ENCODE data around the gene NDUFA7.
"Not testable (repeated sequence)": the region's sequence is repeated elsewhere in the genome, so short reads cannot be mapped to it uniquely, and the experiment has no call there.

The NDUFA7 gene

DNA sequence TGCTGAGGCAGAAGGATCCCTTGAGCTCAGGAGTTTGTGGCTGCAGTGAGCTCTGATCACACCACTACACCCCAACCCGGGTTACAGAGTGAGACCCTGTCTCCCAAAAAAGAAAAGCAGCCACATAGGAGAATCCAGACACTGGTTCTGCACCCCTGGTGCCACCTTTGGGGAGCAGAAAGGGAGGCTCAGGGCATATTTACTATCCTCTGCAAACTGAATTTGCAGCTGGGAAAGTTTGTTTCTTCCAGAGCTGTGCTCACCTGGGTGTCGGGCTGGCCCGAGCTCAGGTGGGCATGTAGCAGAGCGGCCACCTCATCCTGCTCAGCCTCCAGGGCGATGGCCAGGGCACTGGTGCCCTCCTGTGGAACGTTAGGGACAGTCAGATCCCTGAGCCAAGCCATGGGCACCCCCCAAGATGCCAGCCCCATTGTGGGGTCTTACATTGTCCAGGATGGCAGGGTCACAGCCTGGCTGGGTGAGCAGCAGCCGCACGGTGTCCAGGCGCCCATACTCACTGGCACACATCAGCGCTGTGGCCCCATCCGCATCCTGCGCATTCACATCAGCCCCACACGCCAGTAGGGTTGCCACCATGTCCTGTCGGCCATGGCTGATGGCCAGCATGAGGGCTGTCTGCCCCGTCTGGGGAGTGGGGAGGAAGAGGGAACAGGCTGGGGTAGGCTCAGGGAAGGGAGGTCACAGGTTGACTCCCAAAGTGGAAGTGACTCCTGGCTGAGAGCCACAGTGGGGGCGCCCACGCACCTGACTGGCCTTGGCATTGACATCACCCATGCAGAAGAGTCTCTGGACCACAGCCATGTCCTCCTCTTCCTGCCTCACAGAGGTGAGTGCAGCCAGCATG, 3.2 kb upstream of the NDUFA7 start:
- in situ Hi-C loops (cut with HindIII; ENCODE audit: low sequenced_read_pairs): no loop called here
- H3K4me3 ChIP-seq (ENCODE audit: low read depth, low read length): no peak overlapping the region
- no peak for TF ChIP-seq CTCF (IDR thresholded peaks at IDR 0.05; ENCODE audit: low read depth, low read length)
- no peak for DNase-seq (ENCODE audit: low read depth, low spot score)

DNA sequence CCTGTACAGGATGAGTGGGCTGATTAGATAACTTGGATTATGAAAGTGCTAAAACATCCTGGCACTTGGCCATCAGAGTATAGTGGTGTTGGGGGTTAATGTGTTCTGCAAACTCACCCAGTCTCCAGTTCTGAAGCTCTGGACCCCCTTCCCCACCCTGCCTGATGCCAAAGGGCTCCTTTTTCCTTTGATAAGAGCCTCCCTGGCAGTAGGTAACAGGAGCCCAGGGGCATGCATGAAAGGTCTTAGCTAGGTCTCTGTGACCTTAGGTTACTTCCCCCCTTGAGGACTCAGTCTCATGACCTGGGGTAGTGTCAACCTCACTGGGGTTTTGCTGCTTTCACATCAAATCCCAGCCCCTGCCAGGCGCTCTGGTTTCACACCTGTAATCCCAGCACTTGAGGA, 2.6 kb upstream of the NDUFA7 start:
- no peak for DNase-seq (ENCODE audit: low read depth, low spot score)
- in situ Hi-C loops (cut with HindIII; ENCODE audit: low sequenced_read_pairs): no loop called here
- no peak for TF ChIP-seq CTCF (IDR thresholded peaks at IDR 0.05; ENCODE audit: low read depth, low read length)
- no peak overlapping the region for H3K4me3 ChIP-seq (ENCODE audit: low read depth, low read length)

DNA sequence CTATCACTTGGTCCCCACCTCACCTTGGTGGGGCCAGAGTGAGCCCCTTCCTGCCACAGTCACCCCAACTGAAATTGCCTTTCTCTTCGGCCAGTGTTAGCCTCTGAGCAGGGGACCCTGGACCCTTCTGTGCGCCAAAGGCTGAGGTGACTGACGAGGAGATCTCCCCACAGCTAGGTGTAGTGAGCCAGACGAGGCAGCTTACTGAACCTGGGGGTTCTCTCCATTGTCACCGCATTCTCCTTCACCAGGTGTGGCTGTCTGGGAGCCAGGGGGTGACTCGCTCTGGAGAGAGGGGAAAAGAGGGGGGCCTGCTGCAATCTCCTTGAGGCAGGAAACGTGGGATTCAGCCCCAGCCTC, 1.4 kb upstream of the NDUFA7 start:
- in situ Hi-C loops (cut with HindIII; ENCODE audit: low sequenced_read_pairs): no loop called here
- TF ChIP-seq CTCF (IDR thresholded peaks at IDR 0.05; ENCODE audit: low read depth, low read length): no peak
- peak overlapping the region; percentile 94 for H3K4me3 ChIP-seq (ENCODE audit: low read depth, low read length)
- no peak for DNase-seq (ENCODE audit: low read depth, low spot score)

- H3K4me3 ChIP-seq (ENCODE audit: low read depth, low read length): peak overlapping the region; percentile 94
- in situ Hi-C loops (cut with HindIII; ENCODE audit: low sequenced_read_pairs): no loop called here
- TF ChIP-seq CTCF (IDR thresholded peaks at IDR 0.05; ENCODE audit: low read depth, low read length): no peak
- DNase-seq (ENCODE audit: low read depth, low spot score): no peak
These were observed 937 bp upstream of the NDUFA7 start for GRCh38 chr19:8321986-8322637.

GRCh38 chr19:8320564-8321066, 560 bp downstream of the NDUFA7 start:
- TF ChIP-seq CTCF (IDR thresholded peaks at IDR 0.05; ENCODE audit: low read depth, low read length): no peak
- DNase-seq (ENCODE audit: low read depth, low spot score): no peak
- in situ Hi-C loops (cut with HindIII; ENCODE audit: low sequenced_read_pairs): no loop called here

GRCh38 chr19:8319807-8320520, 1.2 kb downstream of the NDUFA7 start:
- no peak for DNase-seq (ENCODE audit: low read depth, low spot score)
- in situ Hi-C loops (cut with HindIII; ENCODE audit: low sequenced_read_pairs): no loop called here
- no peak for TF ChIP-seq CTCF (IDR thresholded peaks at IDR 0.05; ENCODE audit: low read depth, low read length)
- H3K4me3 ChIP-seq (ENCODE audit: low read depth, low read length): peak overlapping the region; percentile 94

More at GRCh38 chr19:8320564-8321066, 560 bp downstream of the NDUFA7 start:
- peak overlapping the region; percentile 94 for H3K4me3 ChIP-seq (ENCODE audit: low read depth, low read length)

DNA sequence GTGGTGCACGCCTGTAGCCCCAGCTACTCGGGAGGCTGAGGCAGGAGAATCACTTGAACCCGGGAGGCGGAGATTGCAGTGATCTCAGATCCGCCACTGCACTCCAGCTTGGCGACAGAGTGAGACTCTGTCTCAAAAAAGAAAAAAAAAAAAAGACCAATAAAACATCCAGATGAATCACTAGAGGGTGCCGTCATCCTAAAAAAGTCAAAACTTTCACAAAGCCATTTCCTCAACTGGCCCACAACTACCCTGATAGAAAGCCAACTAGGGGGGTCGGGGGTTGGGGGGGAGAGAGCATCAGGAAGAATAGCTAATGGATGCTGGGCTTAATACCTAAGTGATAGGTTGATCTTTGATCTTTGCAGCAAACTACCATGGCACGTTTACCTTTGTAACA, 2.3 kb downstream of the NDUFA7 start:
- H3K4me3 ChIP-seq (ENCODE audit: low read depth, low read length); DNase-seq (ENCODE audit: low read depth, low spot score); in situ Hi-C loops (cut with HindIII; ENCODE audit: low sequenced_read_pairs): not testable (repeated sequence)

Measured in astrocyte of the spinal cord (primary cell).